Right atrium auricular region (tissue), 2 donors: ENCODE data around the gene TPSG1. TPM values are rescaled to one million over a fixed set of nuclear protein-coding genes. Genes with fewer than 3 reads are reported as not detected.
"Not testable (repeated sequence)": the region's sequence is repeated elsewhere in the genome, so short reads cannot be mapped to it uniquely, and the experiment has no call there.

Experiments
- DNase-seq: peaks from one replicate; pipeline ENCODE4 v3.0.0-alpha.2; 2019; ENCODE audit warnings: low spot score
- H3K27ac ChIP-seq, 2 donors: fragments of 200-600 bp; sonication (generic); 1 replicate in 1 of 2; 2 replicates in 1 of 2; pipeline ENCODE4 v1.5.1; 2016 to 2019
- H3K27me3 ChIP-seq, 2 donors: fragments of 200-600 bp; sonication (generic); one replicate each; pipeline versions ENCODE4 v1.5.1 to v1.6.0; 2017 to 2019
- H3K36me3 ChIP-seq: fragments of 200-600 bp; sonication (generic); one replicate; pipeline ENCODE4 v1.5.1; 2016
- H3K4me1 ChIP-seq, 2 donors: fragments of 200-600 bp; sonication (generic); one replicate each; pipeline versions ENCODE4 v1.5.1 to v1.6.0; 2017 to 2019
- H3K4me3 ChIP-seq, 2 donors: fragments of 200-600 bp; sonication (generic); 1 replicate in 1 of 2; 2 replicates in 1 of 2; pipeline ENCODE4 v1.5.1; 2017 to 2019; ENCODE audit warnings: mild to moderate bottlenecking in 1 of 2, moderate library complexity in 1 of 2
- H3K9me3 ChIP-seq, 2 donors: fragments of 200-600 bp; sonication (generic); one replicate each; pipeline ENCODE4 v1.5.1; 2019
- CTCF ChIP-seq, 2 donors: fragments of 200-600 bp; sonication (generic); IDR thresholded peaks; one replicate each; pipeline ENCODE4 v1.5.1; 2019; ENCODE audit warnings: antibody characterized with exemption in 2 of 2
- total RNA-seq, 2 donors: library from RNA; depleted of rRNA; stranded (reverse); fragments of >200 nt; gene quantifications; one replicate each; pipeline ENCODE4 v1.1.0, GENCODE V29; 2016

TPSG1 gene
- not detected for total RNA-seq

GRCh38 chr16:1225051-1225451, at the start of gene TPSG1:
Gene TPSG1, minus strand, starts transcription at chr16:1225268. Its CDS starts 16 bp downstream, at chr16:1225252.
- no peaks in the 10 kb centered on the region for H3K36me3 ChIP-seq
- H3K4me3 ChIP-seq = no peak within 1 kb of the TSS
- H3K9me3 ChIP-seq = no peaks in the 10 kb centered on the region
- TF ChIP-seq CTCF (IDR thresholded peaks at IDR 0.05) = no peak
- no peaks in the 10 kb centered on the region for H3K4me1 ChIP-seq
- H3K27me3 ChIP-seq = no peaks in the 10 kb centered on the region
- no peak for DNase-seq
- no peak within 1 kb of the TSS for H3K27ac ChIP-seq

GRCh38 chr16:1274767-1275166, 49.7 kb upstream of the TPSG1 start:
- Histone ChIP-seq H3K27me3 (no peaks in the 10 kb centered on the region), H3K4me1 (peaks cover 0 to 4% of the 10 kb centered on the region in 2 donors), H3K4me3 (no peak overlapping the region), H3K27ac (no peak overlapping the region), H3K36me3 (no peaks in the 10 kb centered on the region), H3K9me3 (no peaks in the 10 kb centered on the region)
- no peak for DNase-seq
- TF ChIP-seq CTCF (IDR thresholded peaks at IDR 0.05) = no peak

GRCh38 chr16:1273816-1274215, 48.7 kb upstream of the TPSG1 start:
- no peak overlapping the region for H3K4me3 ChIP-seq
- H3K27me3 ChIP-seq = no peaks in the 10 kb centered on the region
- no peak for TF ChIP-seq CTCF (IDR thresholded peaks at IDR 0.05)
- H3K9me3 ChIP-seq = no peaks in the 10 kb centered on the region
- H3K36me3 ChIP-seq = no peaks in the 10 kb centered on the region
- no peak overlapping the region for H3K27ac ChIP-seq
- DNase-seq = no peak
- peaks cover 0 to 4% of the 10 kb centered on the region in 2 donors for H3K4me1 ChIP-seq

- Histone ChIP-seq H3K36me3 (no peaks in the 10 kb centered on the region), H3K4me1 (peaks cover 0 to 4% of the 10 kb centered on the region in 2 donors), H3K9me3 (no peaks in the 10 kb centered on the region), H3K4me3 (no peak overlapping the region), H3K27ac (no peak overlapping the region), H3K27me3 (no peaks in the 10 kb centered on the region)
- no peak for TF ChIP-seq CTCF (IDR thresholded peaks at IDR 0.05)
- DNase-seq = no peak
These were observed 47.6 kb upstream of the TPSG1 start for GRCh38 chr16:1272453-1273198.

GRCh38 chr16:1271724-1272413, 46.8 kb upstream of the TPSG1 start:
- not testable (repeated sequence) for H3K4me3 ChIP-seq, H3K27ac ChIP-seq, H3K36me3 ChIP-seq, H3K4me1 ChIP-seq, DNase-seq, H3K9me3 ChIP-seq, H3K27me3 ChIP-seq

GRCh38 chr16:1271380-1271723, 46.3 kb upstream of the TPSG1 start:
- peaks cover 0 to 4% of the 10 kb centered on the region in 2 donors for H3K4me1 ChIP-seq
- no peak overlapping the region for H3K4me3 ChIP-seq
- no peak for TF ChIP-seq CTCF (IDR thresholded peaks at IDR 0.05)
- no peaks in the 10 kb centered on the region for H3K9me3 ChIP-seq
- no peak for DNase-seq
- H3K36me3 ChIP-seq = no peaks in the 10 kb centered on the region
- no peaks in the 10 kb centered on the region for H3K27me3 ChIP-seq
- H3K27ac ChIP-seq = no peak overlapping the region

GRCh38 chr16:1269418-1269817, 44.4 kb upstream of the TPSG1 start:
- H3K4me1 ChIP-seq, H3K4me3 ChIP-seq, H3K9me3 ChIP-seq, H3K27me3 ChIP-seq, H3K36me3 ChIP-seq, DNase-seq, H3K27ac ChIP-seq: not testable (repeated sequence)
